A673 (cell line): ENCODE results near the gene HBQ1. TPM values are rescaled to one million over a fixed set of nuclear protein-coding genes. Genes with fewer than 3 reads are reported as not detected.

Experiments
- BruUV-seq: library from RNA; stranded (reverse); fragments of 400-500 nt; replicated peaks from 2 replicates; lab custom pipeline; 2021; lab: Mats Ljungman, UMichigan
- CTCF ChIA-PET: fragments of 300-600 bp; sonication (Branson Sonifier 250); formaldehyde crosslinking; loops from one replicate; lab custom pipeline; 2022; ENCODE audit warnings: antibody characterized with exemption; lab: Charles Lee
- POLR2A ChIA-PET: fragments of 300-600 bp; sonication (Branson Sonifier 250); formaldehyde crosslinking; loops from one replicate; lab custom pipeline; 2022; ENCODE audit warnings: antibody characterized with exemption; ENCODE audit not compliant: low non-redundant PET; lab: Charles Lee
- DNase-seq: peaks from one replicate; pipeline ENCODE4 v3.0.0-alpha.2; 2015; ENCODE audit warnings: low spot score
- H3K27ac ChIP-seq: fragments of 200-600 bp; sonication (generic); 2 replicates; pipeline ENCODE4 v1.5.1; 2016; ENCODE audit warnings: mixed run types, low read depth, mild to moderate bottlenecking, mixed read lengths, antibody characterized with exemption, low read length; ENCODE audit not compliant: poor library complexity, severe bottlenecking
- H3K27me3 ChIP-seq: fragments of 200-600 bp; sonication (generic); replicated peaks from 2 replicates; pipeline ENCODE4 v1.6.1; 2017; ENCODE audit warnings: mixed run types, low read depth, mild to moderate bottlenecking, mixed read lengths, antibody characterized with exemption, low read length; ENCODE audit not compliant: insufficient read depth, poor library complexity
- H3K36me3 ChIP-seq: fragments of 200-600 bp; sonication (generic); 2 replicates; pipeline ENCODE4 v1.6.1; 2016; ENCODE audit warnings: mixed run types, mild to moderate bottlenecking, mixed read lengths, antibody characterized with exemption, low read length; ENCODE audit not compliant: insufficient read depth, poor library complexity, severe bottlenecking
- H3K4me1 ChIP-seq: fragments of 200-600 bp; sonication (generic); 2 replicates; pipeline ENCODE4 v1.6.1; 2017; ENCODE audit warnings: mixed run types, mild to moderate bottlenecking, mixed read lengths, antibody characterized with exemption, low read length; ENCODE audit not compliant: insufficient read depth, poor library complexity, severe bottlenecking
- H3K4me3 ChIP-seq: fragments of 200-600 bp; sonication (generic); 2 replicates; pipeline ENCODE4 v1.5.1; 2016; ENCODE audit warnings: low read depth, mixed run types, mild to moderate bottlenecking, mixed read lengths, low read length; ENCODE audit not compliant: poor library complexity, severe bottlenecking
- H3K9me3 ChIP-seq: fragments of 200-600 bp; sonication (generic); 2 replicates; pipeline ENCODE4 v1.6.1; 2016; ENCODE audit warnings: mixed run types, low read depth, mild to moderate bottlenecking, mixed read lengths, antibody characterized with exemption, low read length; ENCODE audit not compliant: poor library complexity, severe bottlenecking
- EZH2 ChIP-seq: fragments of 200-600 bp; sonication (generic); IDR thresholded peaks from 2 replicates; pipeline ENCODE4 v1.6.1; 2017; ENCODE audit warnings: borderline replicate concordance, low read depth, mild to moderate bottlenecking, mixed read lengths, antibody characterized with exemption, low read length; ENCODE audit not compliant: poor library complexity, severe bottlenecking
- intact Hi-C: fragments of 100-400 bp; cut with micrococcal nuclease; formaldehyde crosslinking; loops from one replicate; pipeline ENCODE4 v1.10.0; 2022; ENCODE audit not compliant: unreplicated experiment
- total RNA-seq: library from RNA; stranded (reverse); gene quantifications from 2 replicates; pipeline ENCODE4 v1.2.3, GENCODE V29; 2021
- TF ChIP-seq, protein P1 (sequence below): fragments of 300-800, 200-600 bp; sonication (generic); conservative IDR thresholded peaks from 2 replicates; pipeline ENCODE4 v1.5.1; 2017; ENCODE audit warnings: low read depth, mild to moderate bottlenecking, antibody characterized with exemption, low read length, moderate library complexity, mixed read lengths

Gene HBQ1
- total RNA-seq, 1 experiment from 2014 or later: 1.2 TPM

DNA sequence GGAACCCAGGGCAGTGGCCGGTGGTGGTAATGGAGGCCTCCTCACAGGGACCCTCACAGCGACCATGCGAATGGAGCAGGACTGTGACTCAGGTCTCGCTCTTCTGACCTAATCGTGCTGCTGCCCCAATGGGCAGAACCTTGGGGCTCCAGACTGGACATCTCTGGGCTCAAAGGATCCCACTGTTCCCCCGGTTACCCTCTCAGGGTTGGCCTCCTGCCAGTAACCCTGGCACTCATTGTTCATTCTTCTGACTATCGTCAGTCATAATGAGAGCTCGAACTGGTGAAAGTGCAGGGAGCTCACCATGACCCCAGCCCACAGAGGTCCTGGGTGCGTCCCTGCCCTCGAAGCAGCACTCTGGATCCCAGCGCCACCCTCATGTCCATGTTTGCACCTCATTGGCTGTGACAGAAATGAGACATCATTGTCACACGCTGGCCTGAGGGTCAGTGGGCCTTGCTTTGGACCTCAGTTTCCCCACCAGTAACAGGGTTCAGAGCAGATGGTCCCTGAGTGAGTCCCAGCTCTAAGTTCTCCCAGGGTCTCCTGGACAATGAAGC, 37.8 kb upstream of the HBQ1 start:
- ChIA-PET CTCF (no interaction called here), POLR2A (no interaction called here)
- Histone ChIP-seq H3K36me3 (no peaks in the 10 kb centered on the region), H3K4me3 (no peak overlapping the region), H3K4me1 (no peaks in the 10 kb centered on the region), H3K9me3 (no peaks in the 10 kb centered on the region), H3K27ac (no peak overlapping the region), H3K27me3 (no peaks in the 10 kb centered on the region)
- BruUV-seq: no TSS peak
- intact Hi-C loops: no loop called here
- no peak for DNase-seq
- no peak for TF ChIP-seq EZH2
- TF ChIP-seq, protein P1, sequence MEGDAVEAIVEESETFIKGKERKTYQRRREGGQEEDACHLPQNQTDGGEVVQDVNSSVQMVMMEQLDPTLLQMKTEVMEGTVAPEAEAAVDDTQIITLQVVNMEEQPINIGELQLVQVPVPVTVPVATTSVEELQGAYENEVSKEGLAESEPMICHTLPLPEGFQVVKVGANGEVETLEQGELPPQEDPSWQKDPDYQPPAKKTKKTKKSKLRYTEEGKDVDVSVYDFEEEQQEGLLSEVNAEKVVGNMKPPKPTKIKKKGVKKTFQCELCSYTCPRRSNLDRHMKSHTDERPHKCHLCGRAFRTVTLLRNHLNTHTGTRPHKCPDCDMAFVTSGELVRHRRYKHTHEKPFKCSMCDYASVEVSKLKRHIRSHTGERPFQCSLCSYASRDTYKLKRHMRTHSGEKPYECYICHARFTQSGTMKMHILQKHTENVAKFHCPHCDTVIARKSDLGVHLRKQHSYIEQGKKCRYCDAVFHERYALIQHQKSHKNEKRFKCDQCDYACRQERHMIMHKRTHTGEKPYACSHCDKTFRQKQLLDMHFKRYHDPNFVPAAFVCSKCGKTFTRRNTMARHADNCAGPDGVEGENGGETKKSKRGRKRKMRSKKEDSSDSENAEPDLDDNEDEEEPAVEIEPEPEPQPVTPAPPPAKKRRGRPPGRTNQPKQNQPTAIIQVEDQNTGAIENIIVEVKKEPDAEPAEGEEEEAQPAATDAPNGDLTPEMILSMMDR: no peak

- CTCF ChIA-PET: no interaction called here
- H3K4me1 ChIP-seq: no peaks in the 10 kb centered on the region
- H3K27ac ChIP-seq: no peak overlapping the region
- no peaks in the 10 kb centered on the region for H3K36me3 ChIP-seq
- POLR2A ChIA-PET: no interaction called here
- no peaks in the 10 kb centered on the region for H3K27me3 ChIP-seq
- intact Hi-C loops: no loop called here
- BruUV-seq: no TSS peak
- no peak overlapping the region for H3K4me3 ChIP-seq
- DNase-seq: no peak
- H3K9me3 ChIP-seq: no peaks in the 10 kb centered on the region
- TF ChIP-seq EZH2: no peak
- TF ChIP-seq, protein P1: no peak
Observed at GRCh38 chr16:143047-143446, 37.2 kb upstream of the HBQ1 start.

GRCh38 chr16:143456-143855, 36.8 kb upstream of the HBQ1 start:
- no peak overlapping the region for H3K27ac ChIP-seq
- H3K27me3 ChIP-seq: no peaks in the 10 kb centered on the region
- no peaks in the 10 kb centered on the region for H3K4me1 ChIP-seq
- no peaks in the 10 kb centered on the region for H3K9me3 ChIP-seq
- no TSS peak for BruUV-seq
- no peak for DNase-seq
- ChIA-PET CTCF (interaction anchor here (0.6 kb wide), 1 partner anchor 219 kb away, joined by 5 read pairs; no protein-coding TSS in a partner anchor), POLR2A (no interaction called here)
- TF ChIP-seq EZH2: no peak
- TF ChIP-seq, protein P1: no peak
- no peaks in the 10 kb centered on the region for H3K36me3 ChIP-seq
- no peak overlapping the region for H3K4me3 ChIP-seq
- intact Hi-C loops: no loop called here
